Colon (tissue), 2 donors: ENCODE data around the gene POFUT2.

Experiments used
- FAIRE-seq: peaks from 2 replicates; lab custom pipeline; 2012; peaks lifted over from hg19 to GRCh38; lab: Jason Lieb, UNC
- donor health status: control.
- donor health status: control.

POFUT2 gene

DNA sequence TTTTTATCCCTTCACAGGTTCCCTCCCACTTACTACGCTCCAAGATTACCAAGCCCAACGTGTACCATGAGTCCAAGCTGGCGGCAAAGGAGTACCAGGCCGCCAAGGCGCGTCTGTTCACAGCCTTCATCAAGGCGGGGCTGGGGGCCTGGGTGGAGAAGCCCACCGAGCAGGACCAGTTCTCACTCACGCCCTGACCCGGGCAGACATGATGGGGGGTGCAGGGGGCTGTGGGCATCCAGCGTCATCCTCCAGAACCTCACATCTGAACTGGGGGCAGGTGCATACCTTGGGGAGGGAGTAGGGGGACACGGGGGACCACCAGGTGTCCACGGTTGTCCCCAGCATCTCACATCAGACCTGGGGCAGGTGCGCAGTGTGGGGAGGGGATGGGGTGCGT, 65.7 kb downstream of the POFUT2 start:
- FAIRE-seq: no peak

GRCh38 chr21:45220714-45221490, 66.8 kb downstream of the POFUT2 start:
- FAIRE-seq: no peak

DNA sequence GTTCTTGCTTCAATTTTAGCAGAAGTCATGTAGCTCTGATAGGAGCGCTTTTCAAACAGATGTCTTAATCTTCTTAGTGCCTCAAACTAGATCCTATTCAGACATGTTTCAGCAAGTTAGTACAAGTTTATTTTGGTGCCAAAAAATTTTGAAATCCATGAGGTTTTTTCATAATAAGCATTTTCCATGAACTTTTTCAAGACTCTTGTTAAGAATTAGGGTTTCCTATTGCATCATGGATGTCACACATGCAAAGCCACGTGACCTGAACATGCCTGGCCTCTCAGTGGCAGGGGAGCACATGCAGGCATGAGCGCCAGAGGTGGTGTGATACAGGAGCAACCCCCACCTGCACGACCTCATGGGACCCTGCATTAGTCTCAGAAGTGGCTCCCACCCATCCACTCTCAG, 67.6 kb downstream of the POFUT2 start:
- no peak for FAIRE-seq

DNA sequence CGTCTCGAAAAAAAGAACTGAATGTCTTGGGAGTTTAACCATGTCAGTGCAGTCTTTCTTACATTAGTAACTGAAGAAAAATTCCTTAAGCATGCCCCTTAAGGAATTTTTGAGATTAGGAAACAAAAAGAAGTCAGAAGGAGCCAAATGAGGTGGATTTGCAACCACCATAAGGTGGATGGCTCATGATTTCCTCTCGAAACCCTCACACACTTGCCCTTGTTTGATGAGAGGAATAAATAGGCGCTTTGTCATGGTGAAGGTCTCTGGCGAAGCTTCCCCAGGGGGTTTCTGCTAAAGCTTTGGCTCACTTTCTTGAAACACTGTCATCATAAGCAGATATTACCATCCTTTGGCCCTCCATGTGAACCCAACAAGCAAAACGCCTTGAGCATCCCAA, 68.2 kb downstream of the POFUT2 start:
- no peak for FAIRE-seq

- FAIRE-seq: no peak
These were observed 70.7 kb downstream of the POFUT2 start for GRCh38 chr21:45217010-45217409.

DNA sequence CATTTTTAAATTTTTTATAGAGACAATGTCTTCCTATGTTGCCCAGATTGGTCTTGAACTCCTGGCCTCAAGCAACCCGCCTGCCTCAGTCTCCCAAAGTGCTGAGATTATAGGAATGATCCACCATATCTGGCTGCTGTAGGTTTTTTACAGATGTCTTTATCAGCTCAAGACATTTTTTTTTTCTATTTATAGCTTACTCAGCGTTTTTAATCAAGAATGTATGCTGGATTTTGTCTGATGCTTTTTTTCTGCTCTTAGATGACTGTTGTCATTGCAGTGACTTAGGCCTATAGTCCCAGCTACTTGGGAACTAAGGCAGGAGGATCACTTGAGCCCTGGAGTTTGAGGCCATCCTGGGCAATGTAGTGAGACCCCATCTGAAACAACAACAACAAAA, 72.5 kb downstream of the POFUT2 start:
- FAIRE-seq: no peak
